GM12874 (cell line): Measurements from ENCODE around the gene NME7.

Experiments used
- CTCF ChIP-seq: IDR thresholded peaks from 2 replicates; pipeline ENCODE4 v1.5.1; 2011; ENCODE audit warnings: low read depth, mild to moderate bottlenecking, control low read depth, low read length, moderate library complexity; ENCODE audit not compliant: insufficient read depth

Gene NME7

DNA sequence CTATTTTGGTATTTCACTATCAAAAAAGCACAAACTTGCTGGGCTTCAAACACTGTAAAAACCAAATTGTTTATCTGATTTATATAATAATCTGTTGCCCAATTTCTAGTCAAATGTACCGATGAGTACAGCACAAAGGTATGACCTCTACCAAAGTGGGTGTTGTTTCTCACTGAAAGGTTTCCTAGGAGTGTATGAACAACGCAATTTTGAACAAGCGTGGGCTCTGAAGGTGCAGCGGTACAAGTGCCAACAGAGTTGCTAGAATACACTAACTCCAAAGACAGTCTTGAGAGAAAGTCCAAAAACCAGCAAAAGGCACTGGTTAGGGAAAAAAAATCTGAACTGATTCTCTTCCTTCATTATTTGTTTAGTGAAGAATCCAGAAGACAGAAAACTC is 130.7 kb downstream of the NME7 start:
- no peak for TF ChIP-seq CTCF

GRCh38 chr1:169236143-169236542 is 131.5 kb downstream of the NME7 start:
- TF ChIP-seq CTCF, result no peak

DNA sequence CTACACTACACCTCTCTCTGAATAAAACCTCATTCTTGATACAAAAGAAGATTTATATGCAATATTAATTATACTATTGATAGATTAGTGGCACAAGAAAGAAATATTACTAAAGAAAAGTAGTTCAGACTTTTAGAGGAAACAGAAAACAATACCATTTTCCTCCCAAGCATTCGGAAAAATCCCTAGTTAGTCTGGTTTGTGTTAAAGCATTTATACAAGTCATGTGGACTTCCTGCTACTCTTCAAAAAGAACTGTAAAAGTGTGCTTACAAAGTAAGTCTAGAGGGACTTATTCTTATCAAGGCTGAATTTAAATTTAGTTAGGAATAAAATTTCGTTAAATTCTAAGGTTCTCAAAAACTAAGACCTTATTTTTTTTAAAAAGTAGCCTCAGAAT is 132.0 kb downstream of the NME7 start:
- TF ChIP-seq CTCF, result no peak

DNA sequence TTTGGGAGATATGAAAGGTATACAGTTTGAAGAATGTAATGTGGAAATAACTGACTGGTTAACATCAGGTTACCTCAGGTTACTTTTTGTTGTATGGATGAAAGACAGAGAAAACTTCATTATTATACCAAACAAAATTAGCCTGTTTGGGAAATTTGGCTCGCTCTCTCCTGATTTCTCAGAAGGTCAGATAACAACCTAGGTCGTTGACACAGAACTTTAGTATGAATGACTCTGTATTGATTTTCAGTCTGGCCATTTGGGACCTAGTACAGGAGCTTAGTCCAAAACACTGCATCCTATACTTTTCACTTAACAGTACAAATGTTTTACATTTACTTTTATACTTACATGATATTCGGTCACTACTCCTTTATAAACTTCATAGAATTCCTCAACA is 132.8 kb downstream of the NME7 start:
- no peak for TF ChIP-seq CTCF

- TF ChIP-seq CTCF, result no peak
Measured at GRCh38 chr1:169217636-169218035, 150.0 kb downstream of the NME7 start.

DNA sequence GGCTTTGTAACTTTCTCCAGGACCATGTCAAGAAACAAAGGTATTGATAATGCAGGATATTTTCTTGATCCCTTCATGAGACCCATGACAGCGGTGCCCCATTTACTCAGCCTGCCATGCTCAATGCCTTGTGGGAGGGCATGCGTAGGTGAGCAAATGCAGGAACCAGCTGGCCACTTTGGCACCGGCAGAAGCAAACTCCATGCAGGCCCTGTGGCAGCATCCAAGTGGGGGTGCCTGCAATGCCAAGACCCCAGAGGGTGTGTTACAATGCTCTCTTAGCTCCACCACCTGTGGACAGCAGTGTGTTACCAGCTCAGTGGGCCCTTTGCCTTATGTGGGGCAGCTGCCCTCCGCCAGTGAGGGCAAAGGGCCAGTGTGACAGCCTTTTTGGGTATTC is 153.0 kb downstream of the NME7 start:
- no peak for TF ChIP-seq CTCF

- TF ChIP-seq CTCF, result no peak
Measured at GRCh38 chr1:169212088-169212487, 155.5 kb downstream of the NME7 start.
